Thoracic aorta (tissue), 2 donors: Measurements from ENCODE around the gene PAGE5. TPM values are rescaled to one million over a fixed set of nuclear protein-coding genes. Genes with fewer than 3 reads are reported as not detected.

Experiments
- ATAC-seq: fragments of 150-250 bp; one replicate; pipeline ENCODE4 v1.8.0; 2017; ENCODE audit warnings: low read depth; ENCODE audit not compliant: insufficient number of reproducible peaks, low FRiP score
- DNase-seq: peaks from one replicate; pipeline ENCODE4 v3.0.0-alpha.2; 2020; ENCODE audit warnings: low spot score
- H3K27ac ChIP-seq, 2 donors: fragments of 200-600 bp; sonication (generic); 1 replicate in 1 of 2; 2 replicates in 1 of 2; pipeline ENCODE4 v1.5.1; 2016; ENCODE audit warnings: mild to moderate bottlenecking in 2 of 2, moderate library complexity in 2 of 2
- H3K27me3 ChIP-seq: fragments of 200-600 bp; sonication (generic); replicated peaks from 2 replicates; pipeline ENCODE4 v1.6.0; 2016; ENCODE audit warnings: mild to moderate bottlenecking; ENCODE audit not compliant: insufficient read depth
- H3K36me3 ChIP-seq: fragments of 200-600 bp; sonication (generic); one replicate; pipeline ENCODE4 v1.5.1; 2016
- H3K4me1 ChIP-seq, 2 donors: fragments of 200-600 bp; sonication (generic); 1 replicate in 1 of 2; 2 replicates in 1 of 2; pipeline versions ENCODE4 v1.5.1 to v1.6.0; 2016; ENCODE audit warnings: low read depth in 2 of 2, mild to moderate bottlenecking in 1 of 2; ENCODE audit not compliant: control insufficient read depth in 1 of 2
- H3K4me3 ChIP-seq: fragments of 200-600 bp; sonication (generic); 2 replicates; pipeline ENCODE4 v1.5.1; 2016; ENCODE audit warnings: mild to moderate bottlenecking
- H3K9me3 ChIP-seq: fragments of 200-600 bp; sonication (generic); 2 replicates; pipeline ENCODE4 v1.5.1; 2016
- CTCF ChIP-seq: fragments of 200-600 bp; sonication (generic); IDR thresholded peaks from one replicate; pipeline ENCODE4 v1.5.1; 2019; ENCODE audit warnings: antibody characterized with exemption
- total RNA-seq, 2 donors: library from RNA; depleted of rRNA; stranded (reverse); fragments of >200 nt; gene quantifications; one replicate each; pipeline versions ENCODE4 v1.1.0 to v1.2.3, GENCODE V29; 2016

The PAGE5 gene
- total RNA-seq: not detected

- TF ChIP-seq CTCF: no peak
Observed at GRCh38 chrX:55220119-55220794, at the start of gene PAGE5. Gene PAGE5, plus strand, starts transcription at chrX:55220346. Its CDS starts 1,037 bp downstream, at chrX:55221383.

GRCh38 chrX:55187281-55187680 lies 32.9 kb upstream of the PAGE5 start:
- Histone ChIP-seq H3K36me3 (no peaks in the 10 kb centered on the region), H3K9me3 (no peaks in the 10 kb centered on the region), H3K27ac (no peak overlapping the region), H3K4me3 (no peak overlapping the region), H3K27me3 (no peaks in the 10 kb centered on the region), H3K4me1 (no peaks in the 10 kb centered on the region)
- no peak for TF ChIP-seq CTCF
- DNase-seq (no peak), ATAC-seq (no peak)

More at GRCh38 chrX:55220119-55220794, at the start of gene PAGE5:
- no peak for ATAC-seq
- no peaks in the 10 kb centered on the region for H3K9me3 ChIP-seq
- H3K27ac ChIP-seq: no peak within 1 kb of the TSS
- H3K4me3 ChIP-seq: no peak within 1 kb of the TSS
- no peaks in the 10 kb centered on the region for H3K4me1 ChIP-seq
- no peak for DNase-seq
- no peaks in the 10 kb centered on the region for H3K27me3 ChIP-seq
- H3K36me3 ChIP-seq: no peaks in the 10 kb centered on the region

GRCh38 chrX:55196688-55197087 lies 23.5 kb upstream of the PAGE5 start:
- ATAC-seq (no peak), DNase-seq (no peak)
- no peak overlapping the region for H3K4me3 ChIP-seq
- no peak overlapping the region for H3K27ac ChIP-seq
- no peaks in the 10 kb centered on the region for H3K4me1 ChIP-seq
- H3K9me3 ChIP-seq: no peaks in the 10 kb centered on the region
- H3K36me3 ChIP-seq: no peaks in the 10 kb centered on the region
- H3K27me3 ChIP-seq: no peaks in the 10 kb centered on the region
- TF ChIP-seq CTCF: no peak

GRCh38 chrX:55201930-55202579 lies 18.1 kb upstream of the PAGE5 start:
- no peak for TF ChIP-seq CTCF
- ATAC-seq (no peak), DNase-seq (no peak)
- Histone ChIP-seq H3K4me1 (no peaks in the 10 kb centered on the region), H3K36me3 (no peaks in the 10 kb centered on the region), H3K9me3 (no peaks in the 10 kb centered on the region), H3K27me3 (no peaks in the 10 kb centered on the region), H3K4me3 (no peak overlapping the region), H3K27ac (no peak overlapping the region)

GRCh38 chrX:55206162-55206941 lies 13.8 kb upstream of the PAGE5 start:
- DNase-seq: no peak
- no peaks in the 10 kb centered on the region for H3K9me3 ChIP-seq
- H3K27me3 ChIP-seq: no peaks in the 10 kb centered on the region
- no peak overlapping the region for H3K27ac ChIP-seq
- no peak for TF ChIP-seq CTCF
- H3K4me1 ChIP-seq: no peaks in the 10 kb centered on the region
- no peak overlapping the region for H3K4me3 ChIP-seq
- no peaks in the 10 kb centered on the region for H3K36me3 ChIP-seq
- ATAC-seq: no peak
